GM21367 (cell line): ENCODE measurements around the gene NXPE3.

Experiments
- ATAC-seq: cut with Tn5 transposase; IDR thresholded peaks from one replicate; pipeline ENCODE4 v1.9.1; 2021; ENCODE audit not compliant: unreplicated experiment

Gene NXPE3

DNA sequence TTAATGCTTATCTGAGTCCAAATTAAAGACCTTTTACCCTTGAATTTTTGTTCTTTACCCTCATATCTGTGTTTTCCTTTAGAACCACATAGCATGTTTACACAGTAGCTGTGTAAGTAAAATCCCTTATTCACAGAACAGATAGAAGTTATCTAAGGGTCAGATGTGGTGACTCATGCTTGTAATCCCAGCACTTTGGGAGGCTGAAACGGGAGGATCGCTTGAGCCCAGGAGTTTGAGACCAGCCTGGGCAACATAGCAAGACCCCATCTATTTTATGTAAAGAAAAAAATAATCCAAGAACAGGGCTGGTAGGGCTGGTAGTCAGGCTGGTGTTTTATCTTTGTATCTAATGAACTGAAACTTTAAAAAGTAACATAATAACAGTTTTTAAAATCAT lies 23.2 kb downstream of the NXPE3 start:
- ATAC-seq, result no peak

DNA sequence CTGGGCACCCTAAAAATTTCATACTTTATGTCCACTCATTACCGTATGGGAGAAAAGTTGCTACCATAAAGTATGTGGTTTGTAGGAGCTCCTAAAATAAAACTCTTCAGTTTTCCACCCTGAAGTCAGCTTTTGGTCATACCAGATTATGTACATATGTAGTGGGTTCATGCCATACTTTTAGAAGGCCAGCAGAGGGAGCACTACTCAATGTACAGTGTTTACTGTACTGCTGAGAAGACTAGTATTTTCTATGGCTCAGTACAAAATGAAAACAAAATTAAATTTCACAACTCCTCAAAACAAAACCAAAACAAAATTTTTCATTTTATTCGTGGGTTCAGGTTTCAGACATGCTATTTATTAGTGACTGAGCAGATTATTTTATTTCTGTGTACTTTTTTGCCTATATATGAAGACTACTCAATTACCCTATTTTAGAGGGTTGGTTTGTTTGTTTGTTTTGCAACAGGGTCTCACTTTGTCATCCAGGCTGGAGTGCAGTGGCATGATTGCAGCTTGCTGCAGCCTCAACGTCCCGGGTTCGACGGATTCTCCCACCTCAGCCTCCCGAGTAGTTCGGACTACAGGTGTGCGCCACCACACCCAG lies 24.3 kb downstream of the NXPE3 start:
- peak; percentile 96 for ATAC-seq

DNA sequence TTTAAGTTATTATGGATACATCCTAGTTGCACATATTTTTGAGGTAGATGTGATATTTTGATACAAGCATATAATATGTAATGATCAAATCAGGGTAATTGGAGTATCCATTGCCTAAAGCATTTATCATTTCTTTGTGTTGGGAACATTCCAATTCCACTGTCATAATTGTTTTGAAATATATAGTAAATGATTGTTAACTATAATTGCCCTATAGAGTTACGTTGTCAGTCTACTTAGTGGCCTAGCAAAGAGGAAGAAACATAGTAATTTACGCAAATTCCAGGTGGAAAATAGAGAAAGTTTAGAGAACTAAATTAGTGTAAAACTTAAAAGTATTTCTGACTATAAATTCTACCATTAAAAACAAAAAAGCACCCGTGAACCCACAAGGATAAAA lies 24.9 kb downstream of the NXPE3 start:
- ATAC-seq, result no peak

DNA sequence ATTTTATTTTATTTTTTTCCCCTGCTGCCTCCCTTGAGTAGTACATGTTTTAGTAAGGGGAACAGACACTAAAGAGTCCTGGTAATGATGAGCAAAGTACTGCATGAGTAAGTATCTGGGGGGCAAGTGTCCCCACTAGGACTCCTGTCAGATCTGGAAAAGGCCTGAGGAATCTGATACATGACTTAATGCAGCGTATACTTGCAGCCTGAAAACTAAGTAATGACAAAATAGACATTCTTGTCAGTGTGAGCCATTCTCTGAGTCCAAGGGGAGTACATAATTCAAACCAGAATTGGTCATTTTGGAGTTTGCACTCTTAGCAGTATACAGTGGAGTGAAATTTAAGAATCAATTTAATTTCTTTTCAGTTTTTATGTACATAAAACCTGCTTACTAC lies 27.5 kb downstream of the NXPE3 start:
- no peak for ATAC-seq

DNA sequence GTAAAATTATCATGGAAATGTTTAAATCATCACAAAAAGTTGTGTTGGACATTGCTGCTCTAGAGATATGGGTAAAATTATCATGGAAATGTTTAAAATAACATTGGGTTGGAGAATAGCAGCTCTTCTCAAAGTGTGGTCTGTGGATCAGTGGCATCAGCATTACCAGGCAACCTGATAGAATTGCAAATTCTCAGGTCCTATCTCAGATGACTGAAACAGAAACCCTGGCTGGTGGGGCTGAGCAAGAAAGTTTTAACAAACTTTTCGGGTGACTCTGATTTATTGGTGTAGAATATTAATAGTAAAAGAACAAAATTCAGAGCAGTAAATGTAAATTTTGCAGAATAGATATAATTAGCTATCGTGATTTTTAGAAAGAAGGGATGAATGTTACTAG lies 28.9 kb downstream of the NXPE3 start:
- peak; percentile 53 for ATAC-seq

DNA sequence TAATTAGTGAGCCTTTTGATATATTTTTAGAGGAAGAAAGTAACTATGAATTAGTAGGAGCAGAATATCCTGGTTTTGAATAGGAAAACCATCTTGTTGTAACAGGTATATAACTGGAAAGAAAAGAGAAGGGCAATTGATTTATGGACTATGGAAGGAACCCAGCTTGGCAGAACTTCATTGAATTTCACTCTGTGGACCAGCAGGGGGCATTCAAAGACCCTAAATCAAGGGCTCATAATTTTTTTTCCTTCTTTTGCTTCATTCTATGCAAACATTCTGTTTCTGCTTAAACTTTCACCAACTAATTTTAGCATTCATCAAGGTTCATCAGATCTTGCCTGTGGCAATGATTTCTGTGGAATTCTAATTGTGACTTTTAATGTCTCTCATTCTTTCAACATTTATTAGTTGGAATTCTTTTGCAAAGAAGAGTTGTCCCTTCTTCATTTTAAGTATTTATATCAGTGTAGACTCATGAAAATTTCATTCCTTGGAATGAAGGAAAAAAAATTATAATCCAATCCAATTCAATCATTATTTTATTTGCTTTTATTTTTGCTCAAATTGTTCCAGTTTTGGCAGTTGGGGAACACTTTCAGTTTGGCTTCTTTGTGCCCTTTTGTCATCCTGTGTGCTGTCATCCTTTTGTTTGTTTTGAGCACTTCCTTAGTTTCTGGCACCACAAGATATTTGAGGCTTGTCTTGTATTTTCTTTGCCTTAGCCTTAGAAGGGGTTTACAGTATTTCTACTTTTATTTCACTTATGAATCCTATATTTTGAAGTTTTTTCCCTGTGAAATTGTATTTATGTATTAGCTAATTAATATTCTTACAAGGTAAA lies 30.4 kb downstream of the NXPE3 start:
- peak; percentile 39 for ATAC-seq

DNA sequence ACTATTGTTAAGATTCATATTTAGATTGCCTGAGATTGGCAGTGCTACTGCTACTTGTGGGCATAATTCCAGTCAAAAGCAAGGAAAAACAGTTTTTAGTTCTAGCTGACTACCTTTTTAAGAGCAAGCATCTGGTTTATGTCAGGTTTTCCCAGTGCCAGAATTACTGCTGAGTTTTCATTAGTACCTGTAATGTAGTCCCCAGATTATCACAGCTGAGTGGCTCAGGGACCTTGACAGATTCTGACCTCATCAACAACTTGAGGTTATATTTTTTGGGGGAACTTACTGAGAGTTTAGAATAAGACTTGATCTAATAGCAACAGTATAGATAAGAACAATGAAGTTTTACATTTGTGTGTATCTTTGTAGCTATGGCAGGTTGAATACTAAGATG lies 31.0 kb downstream of the NXPE3 start:
- no peak for ATAC-seq

DNA sequence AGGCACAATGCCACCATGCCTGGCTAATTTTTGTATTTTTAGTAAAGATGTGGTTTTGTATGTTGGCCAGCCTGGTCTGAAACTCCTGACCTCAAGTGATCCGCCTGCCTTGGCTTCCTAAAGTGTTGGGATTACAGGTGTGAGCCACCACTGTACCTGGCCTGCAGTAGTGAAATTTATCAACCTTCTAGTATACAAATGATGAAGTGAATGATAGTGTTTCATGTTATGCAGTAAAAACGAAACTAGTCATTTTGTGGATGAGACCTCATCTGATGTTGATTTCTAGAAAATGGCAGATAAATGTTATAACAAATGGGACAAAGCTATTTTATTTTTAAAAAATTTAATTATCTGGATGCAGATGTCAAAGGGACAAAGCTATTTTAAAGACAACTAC lies 32.9 kb downstream of the NXPE3 start:
- no peak for ATAC-seq

DNA sequence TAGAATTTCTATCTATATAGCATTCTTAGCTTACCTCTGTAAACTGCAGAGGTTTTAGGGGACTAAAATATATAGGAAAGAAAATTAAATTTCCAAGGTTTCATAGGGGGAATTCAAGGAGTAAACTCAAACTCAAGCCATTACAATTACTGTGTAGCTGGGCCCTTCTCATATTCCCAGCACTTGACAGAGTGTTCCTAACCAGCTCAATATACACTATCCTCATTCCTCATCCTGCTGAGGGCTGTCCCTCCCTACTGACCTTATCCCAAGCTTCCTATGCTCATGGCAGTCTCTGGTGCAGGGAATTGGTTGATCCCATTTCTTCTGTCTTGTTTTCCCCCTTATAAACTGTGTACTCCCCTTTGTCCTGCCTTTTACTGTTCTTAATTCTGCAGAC lies 33.9 kb downstream of the NXPE3 start:
- ATAC-seq, result no peak

DNA sequence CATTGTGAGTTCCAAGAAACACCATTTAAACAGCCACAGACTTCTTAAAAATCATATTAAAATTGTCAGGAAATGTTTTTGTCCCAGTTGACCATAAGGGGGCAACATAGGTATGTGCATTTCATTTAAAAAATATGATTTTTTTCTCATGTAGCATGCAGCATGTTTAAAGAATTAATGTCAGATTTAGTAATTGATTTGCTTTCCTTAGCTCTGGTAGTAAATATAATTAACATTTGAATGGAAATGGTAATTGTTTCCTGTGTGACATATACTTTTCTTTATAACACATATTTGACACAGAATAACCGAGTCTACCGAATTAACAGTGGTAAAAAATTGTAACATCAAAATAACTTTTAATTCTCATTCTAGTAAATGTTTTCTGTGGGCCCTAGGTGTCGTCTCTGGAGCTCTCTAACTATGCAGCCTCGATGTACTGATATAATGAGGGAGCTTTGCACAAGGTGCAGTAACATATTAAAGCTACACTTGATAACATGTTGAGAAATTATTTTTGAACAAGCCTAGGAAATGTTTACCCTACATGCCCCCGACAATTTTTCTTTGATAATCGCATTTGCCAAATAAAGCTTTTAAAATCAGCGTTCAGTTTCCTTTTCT lies 34.9 kb downstream of the NXPE3 start:
- ATAC-seq, result no peak

DNA sequence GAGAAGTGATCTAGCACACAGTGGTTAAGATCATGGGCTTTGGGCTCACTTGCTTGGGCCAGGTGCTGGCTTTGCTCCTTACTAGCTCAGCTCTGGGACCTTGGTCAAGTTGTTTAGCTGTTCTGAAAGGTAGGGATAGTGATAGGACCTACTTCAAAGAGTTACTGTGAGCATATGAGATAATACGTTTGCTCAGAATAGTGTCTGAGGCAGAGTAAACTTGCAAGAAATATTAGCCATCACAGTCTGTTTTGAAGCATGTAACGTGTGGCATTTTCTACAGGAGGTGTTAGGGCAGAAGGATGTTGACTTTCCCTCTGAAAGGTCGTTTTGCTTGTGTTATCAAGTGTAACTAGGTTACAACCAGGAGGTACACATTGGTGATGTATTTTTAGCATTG lies 35.8 kb downstream of the NXPE3 start:
- no peak for ATAC-seq

DNA sequence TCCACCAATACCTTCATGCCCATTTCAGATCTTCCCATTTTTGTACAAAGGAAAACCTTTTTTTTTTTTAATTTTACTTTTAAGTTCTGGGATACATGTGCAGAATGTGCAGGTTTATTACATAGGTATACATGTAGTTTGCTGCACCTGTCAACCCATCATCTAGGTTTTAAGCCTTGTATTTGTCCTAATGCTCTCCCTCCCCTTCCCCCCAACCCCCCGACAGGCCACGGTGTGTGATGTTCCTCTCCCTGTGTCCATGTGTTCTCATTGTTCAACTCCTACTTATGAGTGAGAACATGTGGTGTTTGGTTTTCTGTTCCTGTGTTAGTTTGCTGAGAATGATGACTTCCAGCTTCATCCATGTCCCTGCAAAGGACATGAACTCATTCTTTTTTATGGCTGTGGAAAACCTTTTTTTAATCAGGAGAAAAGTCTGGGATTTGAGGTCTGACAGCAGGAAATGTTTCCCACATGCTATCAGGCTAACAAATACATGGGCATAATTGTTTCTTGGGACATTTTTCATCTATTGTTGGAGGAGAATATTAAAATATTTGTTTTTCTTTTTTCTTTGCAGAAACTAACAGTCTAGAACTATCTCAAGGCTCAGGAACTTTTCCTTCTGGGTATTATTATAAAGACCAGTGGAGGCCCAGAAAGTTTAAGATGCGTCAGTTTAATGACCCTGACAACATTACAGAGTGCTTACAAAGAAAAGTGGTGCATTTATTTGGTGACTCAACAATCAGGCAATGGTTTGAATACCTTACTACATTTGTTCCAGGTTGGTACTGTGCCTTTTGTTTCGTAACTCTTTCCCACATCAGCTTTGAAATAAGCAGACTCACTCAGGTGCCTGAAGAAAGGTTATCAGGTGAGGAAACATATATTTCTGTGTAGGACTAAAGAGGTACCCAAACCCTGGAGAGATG lies 37.5 kb downstream of the NXPE3 start:
- no peak for ATAC-seq

DNA sequence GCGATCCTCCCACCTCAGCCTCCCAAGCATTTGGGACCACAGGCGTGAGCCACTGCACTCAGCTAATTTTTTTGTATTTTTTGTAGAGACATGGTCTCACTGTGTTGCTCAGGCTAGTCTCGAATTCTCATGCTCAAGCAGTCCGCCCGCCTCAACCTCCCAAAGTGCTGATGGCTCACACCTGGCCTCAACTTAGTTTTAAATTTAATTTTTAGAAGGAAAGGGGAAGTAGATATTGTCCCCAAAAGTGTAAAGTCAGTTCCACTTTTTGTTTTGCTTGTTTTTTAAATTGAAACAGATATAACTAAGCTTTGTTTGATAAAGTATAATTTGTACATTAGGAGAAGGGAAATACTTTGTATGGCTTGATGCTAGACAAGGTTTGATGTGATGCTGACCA lies 39.0 kb downstream of the NXPE3 start:
- no peak for ATAC-seq

DNA sequence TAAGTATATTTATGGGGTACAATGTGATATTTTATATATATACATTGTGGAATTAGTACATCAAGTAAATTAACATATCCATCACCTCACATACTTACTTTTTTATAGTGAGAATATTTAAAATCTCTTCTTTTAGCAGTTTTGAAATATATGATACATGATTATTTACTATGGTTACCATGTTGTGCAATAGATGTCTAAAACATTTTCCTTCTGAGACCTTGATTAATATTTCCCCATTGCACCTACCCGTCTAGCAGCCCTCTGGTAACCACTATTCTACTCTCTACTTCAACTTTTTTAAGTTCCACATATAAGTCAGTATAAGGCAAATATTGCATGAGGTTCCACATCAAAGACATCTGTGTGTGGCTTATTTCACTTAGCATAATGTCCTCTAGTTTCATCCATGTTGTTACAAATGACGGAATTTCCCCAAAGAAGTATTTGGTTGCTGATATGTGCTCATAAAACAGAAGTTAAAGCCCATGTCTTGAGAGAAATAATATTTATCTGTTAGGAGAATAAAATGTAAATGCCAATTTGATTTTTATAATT lies 40.7 kb downstream of the NXPE3 start:
- no peak for ATAC-seq

DNA sequence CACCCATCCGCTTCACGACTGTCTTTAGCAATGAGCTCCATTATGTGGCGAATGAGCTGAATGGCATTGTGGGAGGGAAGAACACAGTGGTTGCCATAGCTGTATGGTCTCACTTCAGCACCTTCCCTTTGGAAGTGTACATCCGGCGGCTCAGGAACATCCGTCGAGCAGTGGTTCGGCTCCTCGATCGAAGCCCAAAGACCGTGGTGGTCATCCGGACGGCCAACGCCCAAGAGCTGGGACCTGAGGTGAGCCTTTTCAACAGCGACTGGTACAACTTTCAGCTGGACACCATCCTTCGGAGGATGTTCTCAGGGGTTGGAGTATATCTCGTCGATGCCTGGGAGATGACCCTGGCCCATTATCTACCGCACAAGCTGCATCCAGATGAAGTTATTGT lies 42.5 kb downstream of the NXPE3 start:
- no peak for ATAC-seq

DNA sequence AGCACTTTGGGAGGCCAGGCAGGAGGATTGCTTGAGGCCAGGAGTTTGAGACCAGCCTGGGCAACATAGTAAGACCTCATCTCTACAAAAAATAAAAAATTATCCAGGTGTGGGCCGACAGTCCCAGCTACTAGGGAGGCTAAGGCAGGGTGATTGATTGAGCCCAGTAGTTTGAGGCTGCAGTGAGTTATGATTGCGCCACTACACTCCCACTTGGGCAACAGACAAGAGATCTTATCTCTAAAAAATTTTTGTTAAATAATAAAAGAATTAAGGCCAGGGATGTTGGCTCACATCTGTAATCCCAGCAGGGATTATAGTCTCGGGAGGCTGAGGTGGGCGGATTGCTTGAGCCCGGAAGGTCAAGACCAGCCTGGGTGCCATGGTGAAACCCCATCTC lies 44.5 kb downstream of the NXPE3 start:
- ATAC-seq, result no peak

DNA sequence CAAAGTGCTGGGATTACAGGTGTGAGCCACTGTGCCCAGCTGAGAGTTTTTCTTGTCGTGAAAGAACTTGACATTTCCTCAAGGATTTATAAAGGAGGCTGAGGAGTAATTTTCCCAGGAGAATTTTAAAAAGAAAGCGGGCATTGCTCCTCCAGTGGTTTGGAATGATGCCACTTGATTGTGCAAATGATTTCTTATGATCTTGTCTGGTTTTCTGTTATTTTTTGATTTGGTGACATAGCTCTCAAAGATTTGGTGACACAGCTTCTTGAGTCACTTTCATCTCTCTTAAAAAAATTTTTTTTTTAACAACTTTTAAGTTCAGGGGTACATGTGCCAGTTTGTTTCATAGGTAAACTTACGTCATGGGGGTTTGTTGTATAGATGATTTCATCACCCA lies 45.7 kb downstream of the NXPE3 start:
- no peak for ATAC-seq

DNA sequence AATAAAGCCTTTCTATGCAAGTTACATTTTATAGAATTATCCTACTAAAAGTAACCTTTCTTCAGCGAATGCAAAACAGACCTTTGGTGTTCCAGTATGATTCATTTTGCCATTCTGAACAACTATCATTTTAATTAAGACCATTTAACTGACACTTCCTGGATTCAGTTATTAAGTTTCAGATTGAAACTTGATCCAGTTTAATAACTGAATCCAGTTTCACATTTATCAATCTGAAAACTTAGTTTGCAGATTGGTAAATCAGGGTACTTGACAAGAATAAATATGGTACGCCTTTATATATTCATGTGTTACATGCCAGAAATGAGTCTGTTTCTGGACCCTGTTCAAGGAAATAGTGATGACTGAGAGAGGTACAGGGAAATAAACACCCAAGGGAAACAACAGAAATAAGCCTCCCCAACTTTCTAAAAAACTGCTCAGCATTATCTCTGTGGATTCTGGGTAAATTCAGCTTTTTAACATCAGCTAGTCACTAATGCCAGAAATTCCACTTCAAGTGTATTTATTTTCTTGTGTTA lies 47.0 kb downstream of the NXPE3 start:
- ATAC-seq, result no peak

DNA sequence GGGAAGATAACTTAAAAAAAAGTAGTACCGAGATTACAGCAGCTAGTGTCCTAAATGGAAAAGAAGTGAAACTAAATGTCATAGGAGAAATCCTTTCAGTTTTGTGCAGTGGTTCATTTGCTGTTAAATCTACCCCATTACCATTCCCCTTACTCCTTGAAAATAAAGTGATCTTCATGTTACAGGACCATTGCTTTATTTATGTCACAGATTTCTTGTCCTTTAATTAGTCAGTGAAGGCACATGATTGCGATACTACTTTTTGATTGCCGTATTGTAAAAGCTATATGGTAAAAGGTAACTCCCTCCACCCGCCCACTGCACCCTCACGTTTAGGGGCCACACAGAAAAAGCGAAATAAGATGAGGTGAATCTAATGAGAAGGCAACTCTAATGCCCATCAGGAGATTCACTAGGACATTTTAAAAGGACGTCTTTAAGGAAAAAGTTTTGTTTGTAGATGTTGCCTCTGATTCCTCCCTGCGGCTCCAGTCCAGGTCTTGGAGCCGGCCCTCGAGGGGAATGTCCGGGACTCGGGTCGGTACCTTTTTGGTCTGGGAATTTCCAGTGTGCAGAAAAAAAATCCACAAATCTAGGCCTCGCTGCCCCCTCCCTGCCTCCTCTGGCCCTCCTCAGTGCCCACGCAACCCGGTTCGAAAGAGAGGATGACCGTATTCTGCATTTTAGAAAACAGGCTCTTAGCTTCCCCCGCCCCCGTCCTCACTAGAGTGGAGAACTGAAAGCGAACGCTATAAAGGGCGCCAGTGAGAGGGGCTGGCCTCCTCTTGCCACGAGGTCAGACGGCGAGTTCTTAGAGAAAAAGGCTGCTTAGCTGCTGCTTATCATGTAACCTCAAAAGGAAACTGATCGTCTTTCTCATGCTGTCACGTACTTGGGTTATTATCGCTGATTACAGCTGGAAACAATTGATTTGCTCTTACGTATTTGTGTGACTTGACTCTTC lies 48.5 kb downstream of the NXPE3 start:
- ATAC-seq, result peak; percentile 89

DNA sequence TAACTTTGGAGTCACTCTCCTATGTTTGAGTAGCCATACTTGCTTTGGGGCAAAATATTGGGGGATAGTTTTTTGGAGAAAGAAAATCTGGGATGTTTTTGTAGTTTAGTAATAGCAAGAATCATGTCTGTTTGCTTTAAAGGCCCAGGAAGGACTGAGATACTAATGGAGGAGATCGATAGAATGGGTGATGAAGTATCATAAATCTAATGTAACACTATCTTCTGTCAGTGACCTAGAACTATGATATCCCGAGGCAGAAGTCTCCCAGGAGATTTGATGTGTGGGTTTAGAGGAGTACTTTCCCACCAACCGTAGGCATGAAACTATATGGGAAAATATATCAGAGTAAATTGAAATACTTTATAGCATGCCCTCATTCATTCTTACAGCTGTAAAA lies 49.3 kb downstream of the NXPE3 start:
- no peak for ATAC-seq
